Stimulated activated CD4-positive, alpha-beta T cell treated with anti-CD3 and anti-CD28 coated beads, Interleukin-4, amount 100 ng/mL, for 1 hour (primary cell): Measurements from ENCODE around the gene HOXD8.

Experiments used
- DNase-seq: peaks from one replicate; pipeline ENCODE4 v3.0.0-alpha.2; 2020

Gene HOXD8

GRCh38 chr2:176147800-176148496 lies 18.4 kb downstream of the HOXD8 start:
- DNase-seq = no peak

GRCh38 chr2:176148751-176149421 lies 19.4 kb downstream of the HOXD8 start:
- DNase-seq = no peak

GRCh38 chr2:176149481-176149938 lies 20.0 kb downstream of the HOXD8 start:
- DNase-seq = no peak

- DNase-seq = no peak
Measured at GRCh38 chr2:176149939-176150583, 20.6 kb downstream of the HOXD8 start.

- no peak for DNase-seq
Measured at GRCh38 chr2:176150584-176151441, 21.3 kb downstream of the HOXD8 start.

- DNase-seq = no peak
Measured at GRCh38 chr2:176151442-176152287, 22.2 kb downstream of the HOXD8 start, which contains the start of gene HOXD4. TSS of gene HOXD4 (plus strand) at chr2:176151550. CDS start at chr2:176151634, 84 bp downstream.

- no peak for DNase-seq
Measured at GRCh38 chr2:176152350-176153181, 23.1 kb downstream of the HOXD8 start.

- DNase-seq = no peak
Measured at GRCh38 chr2:176154576-176155252, 25.2 kb downstream of the HOXD8 start.

- DNase-seq = no peak
Measured at GRCh38 chr2:176155356-176156044, 26.0 kb downstream of the HOXD8 start.

GRCh38 chr2:176156301-176156806 lies 26.8 kb downstream of the HOXD8 start:
- no peak for DNase-seq

- no peak for DNase-seq
Measured at GRCh38 chr2:176156807-176157498, 27.4 kb downstream of the HOXD8 start, which contains the start of gene HOXD3. TSS of gene HOXD3 (plus strand) at chr2:176157307. CDS start at chr2:176169115, 11,808 bp downstream.

GRCh38 chr2:176157499-176158185 lies 28.1 kb downstream of the HOXD8 start:
- DNase-seq = no peak

GRCh38 chr2:176158186-176158591 lies 28.7 kb downstream of the HOXD8 start:
- DNase-seq = no peak

- DNase-seq = no peak
Measured at GRCh38 chr2:176158855-176159662, 29.6 kb downstream of the HOXD8 start.

- no peak for DNase-seq
Measured at GRCh38 chr2:176159663-176160250, 30.3 kb downstream of the HOXD8 start.

GRCh38 chr2:176160251-176160985 lies 30.9 kb downstream of the HOXD8 start:
- DNase-seq = no peak
